Measurements from ENCODE around the gene ZFAND3.

- TF ChIP-seq CTCF (IDR thresholded peaks at IDR 0.05; ENCODE audit: poor library complexity) (no peak), EZH2 (IDR thresholded peaks at IDR 0.05; ENCODE audit: borderline replicate concordance) (no peak)
Measured at GRCh38 chr6:37877373-37878149, 58.0 kb downstream of the ZFAND3 start.

Data from hepatocyte (in vitro differentiated cells).